Upper lobe of right lung (tissue), 1 donor: Measurements from ENCODE around the gene HSD17B2. TPM values are rescaled to one million over a fixed set of nuclear protein-coding genes. Genes with fewer than 3 reads are reported as not detected.
"Not testable (repeated sequence)": the region's sequence is repeated elsewhere in the genome, so short reads cannot be mapped to it uniquely, and the experiment has no call there.

Experiments
- ATAC-seq: fragments of 200-7000 bp; cut with Tn5 transposase; one replicate; pipeline ENCODE4 v1.9.1; 2020; ENCODE audit warnings: mild to moderate bottlenecking, moderate library complexity
- DNase-seq: peaks from one replicate; pipeline ENCODE4 v3.0.0-alpha.2; 2020
- H3K27ac ChIP-seq: fragments of 200-600 bp; one replicate; pipeline ENCODE4 v1.8.0; 2022
- H3K27me3 ChIP-seq: fragments of 200-600 bp; one replicate; pipeline ENCODE4 v1.8.0; 2022; ENCODE audit warnings: mild to moderate bottlenecking
- H3K36me3 ChIP-seq: fragments of 200-600 bp; one replicate; pipeline ENCODE4 v1.8.0; 2022
- H3K4me1 ChIP-seq: fragments of 200-600 bp; one replicate; pipeline ENCODE4 v1.8.0; 2022
- H3K4me3 ChIP-seq: fragments of 200-600 bp; one replicate; pipeline ENCODE4 v1.8.0; 2022; ENCODE audit warnings: mild to moderate bottlenecking
- H3K9me3 ChIP-seq: fragments of 200-600 bp; one replicate; pipeline ENCODE4 v1.8.0; 2022
- intact Hi-C: fragments of 100-400 bp; cut with DNase I; formaldehyde crosslinking; loops from one replicate; pipeline ENCODE4 v1.11.0; 2022
- total RNA-seq: library from RNA; stranded (reverse); fragmentation: NEBNext Ultra II Directional; extraction: Animal tissue kit (Norgen Biotek cat#: 25700); gene quantifications from one replicate; pipeline ENCODE4 v1.2.1, GENCODE V29; 2021
- TF ChIP-seq, protein P1 (sequence below): fragments of 200-600 bp; IDR thresholded peaks from one replicate; pipeline ENCODE4 v1.8.0; 2022; ENCODE audit warnings: antibody characterized with exemption
- donor health status: DM: no; HTN: yes; CAD: no; lungs with severe emphysema.

Gene HSD17B2
- total RNA-seq, 1 donor from 2014 or later: 3.1 TPM

DNA sequence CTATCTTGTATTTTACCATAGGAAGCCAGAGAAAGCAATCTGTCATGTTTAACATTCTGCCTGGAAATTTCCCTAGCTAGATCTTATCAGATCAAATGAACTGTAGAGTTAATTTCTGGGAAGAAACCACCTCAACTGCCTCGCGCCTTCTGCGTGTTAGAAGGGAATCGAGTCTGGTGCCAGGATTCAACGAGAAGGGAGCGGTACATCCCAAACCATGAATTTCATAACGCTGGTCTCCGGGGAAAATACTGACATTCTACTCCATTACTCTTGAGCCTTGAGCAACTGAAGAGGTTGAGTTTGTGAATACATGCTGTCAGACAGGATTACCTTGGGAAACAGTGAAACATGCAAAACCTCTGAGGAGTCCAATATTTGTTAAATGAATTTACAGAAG, 99.8 kb downstream of the HSD17B2 start:
- no peak for DNase-seq
- intact Hi-C loops: no loop called here
- Histone ChIP-seq H3K27ac (no peak overlapping the region), H3K36me3 (peaks cover 3% of the 10 kb centered on the region), H3K4me3 (no peak overlapping the region), H3K9me3 (no peaks in the 10 kb centered on the region), H3K4me1 (no peaks in the 10 kb centered on the region), H3K27me3 (no peaks in the 10 kb centered on the region)
- no peak for ATAC-seq
- TF ChIP-seq, protein P1, sequence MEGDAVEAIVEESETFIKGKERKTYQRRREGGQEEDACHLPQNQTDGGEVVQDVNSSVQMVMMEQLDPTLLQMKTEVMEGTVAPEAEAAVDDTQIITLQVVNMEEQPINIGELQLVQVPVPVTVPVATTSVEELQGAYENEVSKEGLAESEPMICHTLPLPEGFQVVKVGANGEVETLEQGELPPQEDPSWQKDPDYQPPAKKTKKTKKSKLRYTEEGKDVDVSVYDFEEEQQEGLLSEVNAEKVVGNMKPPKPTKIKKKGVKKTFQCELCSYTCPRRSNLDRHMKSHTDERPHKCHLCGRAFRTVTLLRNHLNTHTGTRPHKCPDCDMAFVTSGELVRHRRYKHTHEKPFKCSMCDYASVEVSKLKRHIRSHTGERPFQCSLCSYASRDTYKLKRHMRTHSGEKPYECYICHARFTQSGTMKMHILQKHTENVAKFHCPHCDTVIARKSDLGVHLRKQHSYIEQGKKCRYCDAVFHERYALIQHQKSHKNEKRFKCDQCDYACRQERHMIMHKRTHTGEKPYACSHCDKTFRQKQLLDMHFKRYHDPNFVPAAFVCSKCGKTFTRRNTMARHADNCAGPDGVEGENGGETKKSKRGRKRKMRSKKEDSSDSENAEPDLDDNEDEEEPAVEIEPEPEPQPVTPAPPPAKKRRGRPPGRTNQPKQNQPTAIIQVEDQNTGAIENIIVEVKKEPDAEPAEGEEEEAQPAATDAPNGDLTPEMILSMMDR: no peak

DNA sequence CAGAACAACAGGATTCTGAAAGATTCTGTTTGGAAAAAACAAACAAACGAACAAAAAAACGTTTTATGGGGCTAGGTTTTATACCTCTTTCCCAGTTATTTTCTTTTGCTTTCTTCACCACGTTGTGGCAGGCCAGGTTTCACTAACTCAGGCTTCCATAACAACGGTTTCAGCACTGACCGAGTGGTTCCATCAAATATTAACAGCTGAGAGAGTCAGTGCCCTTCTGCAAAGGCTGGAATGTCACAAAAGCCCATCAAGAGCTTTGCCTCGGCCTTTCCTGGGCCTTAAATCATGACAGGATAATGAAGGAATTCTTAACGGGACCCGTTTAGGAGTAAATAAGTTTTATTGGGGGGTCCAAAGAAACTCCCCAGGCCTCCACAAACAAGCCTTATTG, 100.8 kb downstream of the HSD17B2 start:
- Histone ChIP-seq H3K9me3 (no peaks in the 10 kb centered on the region), H3K4me3 (no peak overlapping the region), H3K36me3 (peaks cover 3% of the 10 kb centered on the region), H3K4me1 (no peaks in the 10 kb centered on the region), H3K27ac (no peak overlapping the region), H3K27me3 (no peaks in the 10 kb centered on the region)
- TF ChIP-seq, protein P1: no peak
- ATAC-seq (no peak), DNase-seq (no peak)
- intact Hi-C loops: no loop called here

DNA sequence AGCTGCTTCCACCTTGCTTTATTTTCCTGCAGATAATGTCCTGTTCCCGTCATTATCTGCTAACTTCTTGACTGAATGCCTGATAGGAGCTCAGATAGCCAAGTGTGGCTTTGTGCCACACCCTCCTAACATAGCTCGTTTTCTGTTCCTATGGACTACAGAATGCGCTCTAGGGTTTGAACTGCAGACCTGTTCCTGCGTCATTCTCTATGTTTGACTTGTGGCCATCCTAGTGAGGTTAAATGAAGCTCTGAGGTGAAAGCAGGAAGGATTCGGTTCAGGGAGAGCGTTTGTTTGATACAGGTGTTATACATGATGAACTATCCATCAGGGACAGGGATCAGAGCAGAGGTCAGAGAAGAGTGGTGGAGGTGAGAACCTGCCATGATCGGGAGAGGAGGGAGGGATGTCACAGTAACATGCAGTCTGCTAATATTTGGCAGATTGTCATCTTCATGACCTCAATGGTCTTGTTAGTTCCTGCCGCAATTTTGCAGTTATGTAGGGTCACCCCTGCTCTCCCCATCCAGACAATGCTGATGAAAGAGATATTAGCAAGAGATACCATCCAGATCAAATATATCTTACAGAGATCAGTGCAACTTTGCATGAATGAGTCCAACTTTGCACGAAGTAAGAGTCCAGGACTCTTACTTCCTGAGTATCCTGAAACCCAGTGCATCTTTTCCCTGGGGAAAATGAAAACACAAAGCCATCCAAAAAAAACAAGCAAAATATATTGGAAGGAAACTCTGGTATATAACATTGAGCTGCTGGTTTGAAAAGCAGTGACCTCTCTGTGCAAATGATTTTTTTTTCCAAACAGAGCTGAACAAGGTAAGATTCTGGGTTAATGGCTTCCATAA, 102.1 kb downstream of the HSD17B2 start:
- H3K27me3 ChIP-seq: no peaks in the 10 kb centered on the region
- TF ChIP-seq, protein P1: no peak
- no peaks in the 10 kb centered on the region for H3K9me3 ChIP-seq
- DNase-seq (no peak), ATAC-seq (no peak)
- intact Hi-C loops: no loop called here
- H3K4me3 ChIP-seq: no peak overlapping the region
- no peaks in the 10 kb centered on the region for H3K4me1 ChIP-seq
- no peak overlapping the region for H3K27ac ChIP-seq
- H3K36me3 ChIP-seq: peaks cover 3% of the 10 kb centered on the region

DNA sequence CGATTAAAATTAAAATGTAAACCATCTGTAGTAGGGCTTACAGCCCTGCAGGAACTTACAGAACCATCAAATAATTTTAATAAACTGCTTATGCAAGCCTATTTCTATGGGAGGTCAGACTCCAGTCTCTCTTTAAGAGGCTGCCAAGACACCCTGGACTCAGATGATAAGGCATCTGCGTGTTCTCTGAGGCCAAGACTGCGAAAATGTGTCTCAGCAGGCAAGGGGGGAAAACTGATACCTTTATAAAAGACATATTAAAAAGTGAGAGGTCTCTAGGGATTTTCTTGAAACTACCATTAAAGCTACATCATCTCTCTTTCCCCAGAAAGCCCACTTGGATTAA, 102.7 kb downstream of the HSD17B2 start:
- ATAC-seq: no peak
- TF ChIP-seq, protein P1: no peak
- H3K27ac ChIP-seq: no peak overlapping the region
- no peaks in the 10 kb centered on the region for H3K27me3 ChIP-seq
- DNase-seq: no peak
- no peak overlapping the region for H3K4me3 ChIP-seq
- H3K4me1 ChIP-seq: no peaks in the 10 kb centered on the region
- peaks cover 3% of the 10 kb centered on the region for H3K36me3 ChIP-seq
- no peaks in the 10 kb centered on the region for H3K9me3 ChIP-seq
- intact Hi-C loops: no loop called here

DNA sequence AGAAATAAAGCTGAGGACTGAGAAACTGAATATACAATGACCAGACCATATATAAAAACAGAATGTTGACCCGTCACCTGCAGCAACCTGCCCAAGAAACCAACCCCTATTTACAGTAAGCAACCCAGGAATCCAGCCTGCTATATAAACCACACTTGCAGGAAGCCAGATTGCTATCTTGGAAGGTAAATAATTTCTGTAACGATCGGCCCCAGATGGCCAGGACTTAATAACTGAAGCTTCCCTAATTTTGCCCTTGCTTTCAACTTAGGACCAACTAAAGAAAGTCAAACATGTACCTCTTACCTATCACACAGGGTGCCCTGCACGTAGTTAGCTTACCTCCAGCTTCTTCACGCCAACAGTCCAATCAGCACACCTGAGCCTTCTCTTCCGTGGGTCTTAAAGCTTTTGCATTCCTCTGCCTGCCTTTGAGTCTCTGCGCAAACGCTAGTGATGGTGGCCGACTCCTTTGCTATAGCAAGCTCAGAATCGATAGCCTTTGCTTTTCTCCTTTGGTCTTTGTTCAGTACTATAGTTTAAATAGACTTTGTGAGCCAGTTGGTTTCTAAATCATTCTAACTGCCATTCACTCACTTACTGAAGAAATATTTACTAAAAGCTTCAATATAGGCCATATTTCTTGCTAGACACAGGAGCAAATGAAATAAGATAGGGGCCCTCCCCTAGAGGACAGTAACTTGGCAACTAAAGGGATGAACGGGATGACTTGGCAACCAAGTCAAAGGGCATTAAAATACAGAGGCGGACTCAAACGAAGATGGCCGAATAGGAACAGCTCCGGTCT, 103.6 kb downstream of the HSD17B2 start:
- no peaks in the 10 kb centered on the region for H3K27me3 ChIP-seq
- H3K36me3 ChIP-seq: peaks cover 3% of the 10 kb centered on the region
- H3K27ac ChIP-seq: no peak overlapping the region
- no peak for ATAC-seq
- no peak overlapping the region for H3K4me3 ChIP-seq
- intact Hi-C loops: no loop called here
- H3K9me3 ChIP-seq: no peaks in the 10 kb centered on the region
- DNase-seq: no peak
- TF ChIP-seq, protein P1: no peak
- no peaks in the 10 kb centered on the region for H3K4me1 ChIP-seq

DNA sequence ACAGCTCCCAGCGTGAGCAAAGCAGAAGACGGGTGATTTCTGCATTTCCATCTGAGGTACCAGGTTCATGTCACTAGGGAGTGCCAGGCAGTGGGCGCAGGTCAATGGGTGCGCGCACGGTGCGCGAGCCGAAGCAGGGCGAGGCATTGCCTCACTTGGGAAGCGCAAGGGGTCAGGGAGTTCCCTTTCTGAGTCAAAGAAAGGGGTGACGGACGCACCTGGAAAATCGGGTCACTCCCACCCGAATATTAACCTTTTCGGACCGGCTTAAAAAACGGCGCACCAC, 104.2 kb downstream of the HSD17B2 start:
- intact Hi-C loops, DNase-seq, ATAC-seq, H3K27me3 ChIP-seq, H3K27ac ChIP-seq, H3K36me3 ChIP-seq, H3K4me3 ChIP-seq, H3K4me1 ChIP-seq, H3K9me3 ChIP-seq: not testable (repeated sequence)
